ENCODE measurements around the gene TTLL11.

The TTLL11 gene

GRCh38 chr9:122065923-122066629 is 27.0 kb downstream of the TTLL11 start:
- Histone ChIP-seq H3K4me3 (ENCODE audit: low read length) (no peak overlapping the region), H3K4me1 (ENCODE audit: control insufficient read depth, insufficient read depth, low read length) (no peaks in the 10 kb centered on the region), H3K4me2 (ENCODE audit: low read length) (no peak overlapping the region), H3K9me3 (replicated peaks; ENCODE audit: low read length) (no peaks in the 10 kb centered on the region), H3K36me3 (ENCODE audit: insufficient read depth, low read length) (no peaks in the 10 kb centered on the region), H3K9ac (ENCODE audit: low read depth, low read length) (no peak overlapping the region), H3K27me3 (ENCODE audit: control insufficient read depth, insufficient read depth, low read length) (no peaks in the 10 kb centered on the region)

GRCh38 chr9:122060481-122060880 is 32.6 kb downstream of the TTLL11 start:
- no peaks in the 10 kb centered on the region for H3K27me3 ChIP-seq (ENCODE audit: control insufficient read depth, insufficient read depth, low read length)
- no peak overlapping the region for H3K4me2 ChIP-seq (ENCODE audit: low read length)
- no peaks in the 10 kb centered on the region for H3K9me3 ChIP-seq (replicated peaks; ENCODE audit: low read length)
- H3K4me3 ChIP-seq (ENCODE audit: low read length), result no peak overlapping the region
- H3K9ac ChIP-seq (ENCODE audit: low read depth, low read length), result no peak overlapping the region
- no peaks in the 10 kb centered on the region for H3K36me3 ChIP-seq (ENCODE audit: insufficient read depth, low read length)
- no peaks in the 10 kb centered on the region for H3K4me1 ChIP-seq (ENCODE audit: control insufficient read depth, insufficient read depth, low read length)

GRCh38 chr9:122059955-122060324 is 33.2 kb downstream of the TTLL11 start:
- Histone ChIP-seq H3K4me3 (ENCODE audit: low read length) (no peak overlapping the region), H3K4me1 (ENCODE audit: control insufficient read depth, insufficient read depth, low read length) (no peaks in the 10 kb centered on the region), H3K9me3 (replicated peaks; ENCODE audit: low read length) (no peaks in the 10 kb centered on the region), H3K9ac (ENCODE audit: low read depth, low read length) (no peak overlapping the region), H3K4me2 (ENCODE audit: low read length) (no peak overlapping the region), H3K27me3 (ENCODE audit: control insufficient read depth, insufficient read depth, low read length) (no peaks in the 10 kb centered on the region), H3K36me3 (ENCODE audit: insufficient read depth, low read length) (no peaks in the 10 kb centered on the region)

DNA sequence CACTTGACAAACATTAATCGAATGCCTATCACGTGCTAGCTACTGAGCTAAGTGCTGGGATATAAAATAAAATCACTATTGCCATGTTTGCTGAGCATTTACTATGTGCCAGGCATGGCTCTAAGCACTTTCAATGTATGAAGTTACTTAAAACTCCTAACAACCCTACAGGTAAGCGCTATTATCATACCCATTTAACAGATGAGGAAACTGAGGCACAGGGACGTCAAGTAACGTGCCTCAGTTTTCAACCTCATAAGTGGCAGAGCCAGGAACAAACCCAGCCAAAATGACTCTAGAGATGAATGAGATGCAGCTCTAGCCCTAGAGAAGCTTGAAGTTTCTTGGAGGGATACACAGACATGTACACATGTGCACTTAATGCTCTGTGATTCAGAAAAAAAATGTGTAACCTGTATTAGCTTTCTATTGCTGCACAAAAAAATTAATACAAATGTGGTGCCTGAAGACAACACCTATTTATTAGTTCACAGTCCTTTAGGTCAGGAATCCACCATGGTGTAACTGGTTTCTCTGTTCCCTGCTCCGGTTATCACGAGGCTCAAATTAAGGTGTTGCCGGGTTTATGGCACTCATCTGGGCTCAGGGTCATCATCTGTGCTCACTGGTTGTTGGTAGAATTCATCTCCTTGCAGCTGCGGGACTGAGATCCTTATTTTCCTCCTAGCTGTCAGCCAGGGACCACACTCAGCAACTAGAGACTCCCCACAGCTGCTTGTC is 33.7 kb downstream of the TTLL11 start:
- no peaks in the 10 kb centered on the region for H3K27me3 ChIP-seq (ENCODE audit: control insufficient read depth, insufficient read depth, low read length)
- H3K9me3 ChIP-seq (replicated peaks; ENCODE audit: low read length), result no peaks in the 10 kb centered on the region
- no peak overlapping the region for H3K4me3 ChIP-seq (ENCODE audit: low read length)
- H3K4me2 ChIP-seq (ENCODE audit: low read length), result no peak overlapping the region
- H3K9ac ChIP-seq (ENCODE audit: low read depth, low read length), result no peak overlapping the region
- no peaks in the 10 kb centered on the region for H3K4me1 ChIP-seq (ENCODE audit: control insufficient read depth, insufficient read depth, low read length)
- no peaks in the 10 kb centered on the region for H3K36me3 ChIP-seq (ENCODE audit: insufficient read depth, low read length)

- Histone ChIP-seq H3K4me1 (ENCODE audit: control insufficient read depth, insufficient read depth, low read length) (no peaks in the 10 kb centered on the region), H3K9ac (ENCODE audit: low read depth, low read length) (no peak overlapping the region), H3K27me3 (ENCODE audit: control insufficient read depth, insufficient read depth, low read length) (no peaks in the 10 kb centered on the region), H3K4me2 (ENCODE audit: low read length) (no peak overlapping the region), H3K4me3 (ENCODE audit: low read length) (no peak overlapping the region), H3K36me3 (ENCODE audit: insufficient read depth, low read length) (no peaks in the 10 kb centered on the region), H3K9me3 (replicated peaks; ENCODE audit: low read length) (no peaks in the 10 kb centered on the region)
These were observed 34.4 kb downstream of the TTLL11 start for GRCh38 chr9:122058709-122059108.

- no peaks in the 10 kb centered on the region for H3K4me1 ChIP-seq (ENCODE audit: control insufficient read depth, insufficient read depth, low read length)
- H3K4me2 ChIP-seq (ENCODE audit: low read length), result no peak overlapping the region
- H3K9me3 ChIP-seq (replicated peaks; ENCODE audit: low read length), result no peaks in the 10 kb centered on the region
- no peaks in the 10 kb centered on the region for H3K36me3 ChIP-seq (ENCODE audit: insufficient read depth, low read length)
- H3K27me3 ChIP-seq (ENCODE audit: control insufficient read depth, insufficient read depth, low read length), result no peaks in the 10 kb centered on the region
- no peak overlapping the region for H3K9ac ChIP-seq (ENCODE audit: low read depth, low read length)
- no peak overlapping the region for H3K4me3 ChIP-seq (ENCODE audit: low read length)
These were observed 35.1 kb downstream of the TTLL11 start for GRCh38 chr9:122058051-122058450.

- H3K27me3 ChIP-seq (ENCODE audit: control insufficient read depth, insufficient read depth, low read length), result no peaks in the 10 kb centered on the region
- H3K36me3 ChIP-seq (ENCODE audit: insufficient read depth, low read length), result no peaks in the 10 kb centered on the region
- no peaks in the 10 kb centered on the region for H3K9me3 ChIP-seq (replicated peaks; ENCODE audit: low read length)
- H3K9ac ChIP-seq (ENCODE audit: low read depth, low read length), result no peak overlapping the region
- H3K4me1 ChIP-seq (ENCODE audit: control insufficient read depth, insufficient read depth, low read length), result no peaks in the 10 kb centered on the region
- H3K4me3 ChIP-seq (ENCODE audit: low read length), result no peak overlapping the region
- H3K4me2 ChIP-seq (ENCODE audit: low read length), result no peak overlapping the region
These were observed 35.9 kb downstream of the TTLL11 start for GRCh38 chr9:122057211-122057610.

- no peaks in the 10 kb centered on the region for H3K36me3 ChIP-seq (ENCODE audit: insufficient read depth, low read length)
- no peaks in the 10 kb centered on the region for H3K27me3 ChIP-seq (ENCODE audit: control insufficient read depth, insufficient read depth, low read length)
- H3K4me1 ChIP-seq (ENCODE audit: control insufficient read depth, insufficient read depth, low read length), result peaks cover 3% of the 10 kb centered on the region
- no peak overlapping the region for H3K4me2 ChIP-seq (ENCODE audit: low read length)
- no peak overlapping the region for H3K9ac ChIP-seq (ENCODE audit: low read depth, low read length)
- H3K9me3 ChIP-seq (replicated peaks; ENCODE audit: low read length), result no peaks in the 10 kb centered on the region
- H3K4me3 ChIP-seq (ENCODE audit: low read length), result no peak overlapping the region
These were observed 36.6 kb downstream of the TTLL11 start for GRCh38 chr9:122056484-122056883.

DNA sequence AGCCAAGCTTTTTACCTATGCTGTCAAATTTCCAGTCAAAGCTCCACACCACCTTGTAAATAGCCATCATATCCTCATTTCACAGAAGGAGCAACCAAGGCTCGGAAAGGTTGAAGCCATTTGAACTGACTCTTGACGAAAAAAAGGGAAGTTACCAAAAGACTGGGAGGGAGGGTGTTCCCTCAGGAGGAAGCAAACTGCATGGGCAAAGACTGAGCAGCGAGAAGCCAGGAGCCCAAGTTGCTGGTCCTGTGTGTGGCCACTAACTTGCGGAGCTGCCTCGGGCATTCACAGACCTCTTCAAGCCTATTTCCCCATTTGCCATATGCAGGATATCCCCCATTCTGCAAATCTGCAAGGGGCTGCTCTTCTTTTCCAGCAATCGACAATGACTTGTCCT is 37.4 kb downstream of the TTLL11 start:
- Histone ChIP-seq H3K27me3 (ENCODE audit: control insufficient read depth, insufficient read depth, low read length) (no peaks in the 10 kb centered on the region), H3K9me3 (replicated peaks; ENCODE audit: low read length) (no peaks in the 10 kb centered on the region), H3K36me3 (ENCODE audit: insufficient read depth, low read length) (no peaks in the 10 kb centered on the region), H3K4me1 (ENCODE audit: control insufficient read depth, insufficient read depth, low read length) (peaks cover 6% of the 10 kb centered on the region), H3K4me2 (ENCODE audit: low read length) (no peak overlapping the region), H3K4me3 (ENCODE audit: low read length) (no peak overlapping the region), H3K9ac (ENCODE audit: low read depth, low read length) (no peak overlapping the region)

DNA sequence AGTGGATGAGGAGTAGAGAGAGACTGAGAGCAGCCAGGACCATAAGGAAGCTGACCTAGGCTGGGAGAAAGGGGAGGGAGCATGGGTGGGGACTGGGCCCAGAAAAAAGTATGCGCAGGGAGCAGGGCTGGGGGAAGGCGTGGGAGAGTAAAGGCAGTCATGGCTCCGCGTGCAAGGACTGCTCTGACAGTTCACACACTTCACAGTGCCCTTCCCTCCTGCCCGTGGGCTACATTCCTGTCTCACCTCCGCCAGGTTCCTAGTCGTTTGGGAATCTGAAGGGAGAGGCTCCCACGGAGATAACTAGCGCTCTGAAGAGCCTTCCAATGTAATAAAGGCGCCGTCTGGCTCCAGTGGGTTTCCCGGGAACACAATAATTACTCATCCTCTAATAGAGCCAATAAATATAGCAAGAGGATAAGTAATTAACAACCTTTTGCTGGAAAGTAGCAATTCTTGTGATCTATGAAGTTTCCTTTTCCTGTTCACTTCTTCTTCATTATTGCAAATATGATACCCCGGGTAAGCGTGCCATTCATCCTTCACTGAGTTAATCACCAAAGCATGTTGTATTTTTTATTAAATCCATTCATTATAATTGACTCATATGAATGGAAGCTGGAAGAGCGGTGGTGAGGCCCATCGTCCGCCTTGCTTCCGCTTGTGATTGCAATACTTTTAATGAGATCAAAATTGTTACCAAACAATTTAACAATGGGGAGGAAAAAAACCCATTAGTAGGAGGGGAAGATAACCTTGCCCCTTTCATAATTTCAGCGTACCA is 39.3 kb downstream of the TTLL11 start:
- no peak overlapping the region for H3K4me3 ChIP-seq (ENCODE audit: low read length)
- no peaks in the 10 kb centered on the region for H3K9me3 ChIP-seq (replicated peaks; ENCODE audit: low read length)
- no peak overlapping the region for H3K9ac ChIP-seq (ENCODE audit: low read depth, low read length)
- no peaks in the 10 kb centered on the region for H3K36me3 ChIP-seq (ENCODE audit: insufficient read depth, low read length)
- H3K4me2 ChIP-seq (ENCODE audit: low read length), result no peak overlapping the region
- peaks cover 6% of the 10 kb centered on the region for H3K4me1 ChIP-seq (ENCODE audit: control insufficient read depth, insufficient read depth, low read length)
- H3K27me3 ChIP-seq (ENCODE audit: control insufficient read depth, insufficient read depth, low read length), result no peaks in the 10 kb centered on the region

GRCh38 chr9:122053064-122053463 is 40.0 kb downstream of the TTLL11 start:
- Histone ChIP-seq H3K36me3 (ENCODE audit: insufficient read depth, low read length) (no peaks in the 10 kb centered on the region), H3K9me3 (replicated peaks; ENCODE audit: low read length) (no peaks in the 10 kb centered on the region), H3K4me1 (ENCODE audit: control insufficient read depth, insufficient read depth, low read length) (peaks cover 6% of the 10 kb centered on the region), H3K27me3 (ENCODE audit: control insufficient read depth, insufficient read depth, low read length) (no peaks in the 10 kb centered on the region), H3K4me2 (ENCODE audit: low read length) (no peak overlapping the region), H3K9ac (ENCODE audit: low read depth, low read length) (no peak overlapping the region), H3K4me3 (ENCODE audit: low read length) (no peak overlapping the region)
